ENCODE results near the gene ASB18. TPM values are rescaled to one million over a fixed set of nuclear protein-coding genes. Genes with fewer than 3 reads are reported as not detected.

ASB18 gene
- total and polyA plus RNA-seq, 2 experiments from 2014 or later, result not detected

DNA sequence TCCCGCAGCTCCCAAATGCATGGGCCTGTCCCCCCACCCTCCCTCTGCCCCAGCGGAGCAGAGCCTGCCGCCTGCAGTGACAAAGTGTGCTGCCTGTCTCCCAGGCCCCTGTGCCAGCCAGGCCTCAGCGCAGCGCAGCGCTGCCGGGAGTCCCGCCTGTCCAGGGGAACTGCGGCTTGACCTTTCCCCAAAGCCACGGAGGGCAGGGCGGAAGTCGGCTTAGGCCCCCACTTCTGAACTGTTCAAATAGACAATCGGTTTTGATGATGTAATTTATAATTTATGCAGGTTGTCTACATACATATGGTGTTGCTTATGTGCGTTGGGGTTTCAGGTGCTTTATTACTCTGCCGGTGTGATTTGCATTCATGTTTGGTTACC lies 103.1 kb downstream of the ASB18 start:
- no peaks in the 10 kb centered on the region for H3K79me2 ChIP-seq
- H3K4me1 ChIP-seq (ENCODE audit: insufficient read depth), result peaks cover 14% of the 10 kb centered on the region
- 58% methylated on average over 12 of the region's 15 CpGs for WGBS (ENCODE audit: low lambda C conversion rate, missing lambda C conversion rate)
- H3K4me3 ChIP-seq, result no peak overlapping the region
- no peak overlapping the region for H3K27ac ChIP-seq
- peaks cover 100% of the 10 kb centered on the region for H3K27me3 ChIP-seq
- H3K4me2 ChIP-seq, result no peak overlapping the region
- H2AFZ ChIP-seq, result no peak overlapping the region
- H3K9me3 ChIP-seq (ENCODE audit: low read depth), result no peaks in the 10 kb centered on the region
- no peaks in the 10 kb centered on the region for H3K9me2 ChIP-seq (replicated peaks; ENCODE audit: insufficient read depth)
- H3K36me3 ChIP-seq (replicated peaks; ENCODE audit: insufficient read depth, low read depth), result no peaks in the 10 kb centered on the region
- no peak for TF ChIP-seq EZH2 (IDR thresholded peaks at IDR 0.05; ENCODE audit: borderline replicate concordance)
- TF ChIP-seq, protein P1, sequence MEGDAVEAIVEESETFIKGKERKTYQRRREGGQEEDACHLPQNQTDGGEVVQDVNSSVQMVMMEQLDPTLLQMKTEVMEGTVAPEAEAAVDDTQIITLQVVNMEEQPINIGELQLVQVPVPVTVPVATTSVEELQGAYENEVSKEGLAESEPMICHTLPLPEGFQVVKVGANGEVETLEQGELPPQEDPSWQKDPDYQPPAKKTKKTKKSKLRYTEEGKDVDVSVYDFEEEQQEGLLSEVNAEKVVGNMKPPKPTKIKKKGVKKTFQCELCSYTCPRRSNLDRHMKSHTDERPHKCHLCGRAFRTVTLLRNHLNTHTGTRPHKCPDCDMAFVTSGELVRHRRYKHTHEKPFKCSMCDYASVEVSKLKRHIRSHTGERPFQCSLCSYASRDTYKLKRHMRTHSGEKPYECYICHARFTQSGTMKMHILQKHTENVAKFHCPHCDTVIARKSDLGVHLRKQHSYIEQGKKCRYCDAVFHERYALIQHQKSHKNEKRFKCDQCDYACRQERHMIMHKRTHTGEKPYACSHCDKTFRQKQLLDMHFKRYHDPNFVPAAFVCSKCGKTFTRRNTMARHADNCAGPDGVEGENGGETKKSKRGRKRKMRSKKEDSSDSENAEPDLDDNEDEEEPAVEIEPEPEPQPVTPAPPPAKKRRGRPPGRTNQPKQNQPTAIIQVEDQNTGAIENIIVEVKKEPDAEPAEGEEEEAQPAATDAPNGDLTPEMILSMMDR (IDR thresholded peaks at IDR 0.05; ENCODE audit: poor library complexity), result no peak
- no peak for TF ChIP-seq EZH2phosphoT487 (IDR thresholded peaks at IDR 0.05; ENCODE audit: low read depth, severe bottlenecking, unreplicated experiment)
- DNase-seq (ENCODE audit: low spot score), result no peak
- H4K20me1 ChIP-seq (ENCODE audit: insufficient read depth, poor library complexity, severe bottlenecking), result no peaks in the 10 kb centered on the region

DNA sequence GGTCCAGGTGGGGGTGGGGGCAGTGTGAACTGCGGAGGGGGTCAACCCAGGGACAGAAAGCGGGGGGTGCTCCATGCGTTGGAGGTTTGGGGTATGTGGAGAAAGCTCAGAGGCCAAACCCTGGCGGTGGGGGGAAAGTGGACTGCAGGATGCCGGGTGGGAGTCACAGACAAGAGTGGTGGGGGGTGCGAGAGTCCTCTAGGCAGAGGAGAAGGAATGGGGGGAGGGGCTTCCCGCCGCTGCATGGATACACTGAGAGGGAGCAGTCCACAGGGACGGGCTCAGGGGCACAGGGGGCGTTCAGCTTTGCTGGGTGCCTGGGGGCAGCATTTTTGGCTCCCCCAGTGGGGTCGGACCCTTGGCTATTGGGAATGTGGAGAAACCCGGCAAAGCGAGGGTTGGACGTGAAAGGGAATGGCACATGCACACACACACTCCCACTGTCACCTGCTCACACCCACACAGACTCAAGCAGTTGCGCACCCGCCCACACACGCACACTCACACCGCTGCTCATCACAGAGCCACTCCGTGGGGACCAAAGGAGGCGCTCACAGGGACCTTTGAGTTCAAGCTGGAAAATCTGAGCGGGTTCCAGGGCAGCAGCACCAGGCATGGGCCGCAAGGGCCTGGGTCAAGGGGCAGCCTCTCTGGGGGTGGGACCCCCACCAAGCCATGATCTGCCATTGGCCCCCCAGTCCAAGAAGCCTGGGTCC lies 103.7 kb downstream of the ASB18 start:
- Histone ChIP-seq H3K4me2 (no peak overlapping the region), H3K9me2 (replicated peaks; ENCODE audit: insufficient read depth) (no peaks in the 10 kb centered on the region), H2AFZ (no peak overlapping the region), H3K79me2 (no peaks in the 10 kb centered on the region), H3K27me3 (peaks cover 94% of the 10 kb centered on the region), H3K9me3 (ENCODE audit: low read depth) (no peaks in the 10 kb centered on the region), H3K4me3 (no peak overlapping the region), H3K4me1 (ENCODE audit: insufficient read depth) (peaks cover 13% of the 10 kb centered on the region), H4K20me1 (ENCODE audit: insufficient read depth, poor library complexity, severe bottlenecking) (no peaks in the 10 kb centered on the region), H3K27ac (no peak overlapping the region), H3K36me3 (replicated peaks; ENCODE audit: insufficient read depth, low read depth) (no peaks in the 10 kb centered on the region)
- DNase-seq (ENCODE audit: low spot score), result no peak
- TF ChIP-seq, protein P1 (IDR thresholded peaks at IDR 0.05; ENCODE audit: poor library complexity), result no peak
- TF ChIP-seq EZH2phosphoT487 (IDR thresholded peaks at IDR 0.05; ENCODE audit: low read depth, severe bottlenecking, unreplicated experiment) (no peak), EZH2 (IDR thresholded peaks at IDR 0.05; ENCODE audit: borderline replicate concordance) (no peak)
- 52% methylated on average over 12 of the region's 22 CpGs for WGBS (ENCODE audit: low lambda C conversion rate, missing lambda C conversion rate)

DNA sequence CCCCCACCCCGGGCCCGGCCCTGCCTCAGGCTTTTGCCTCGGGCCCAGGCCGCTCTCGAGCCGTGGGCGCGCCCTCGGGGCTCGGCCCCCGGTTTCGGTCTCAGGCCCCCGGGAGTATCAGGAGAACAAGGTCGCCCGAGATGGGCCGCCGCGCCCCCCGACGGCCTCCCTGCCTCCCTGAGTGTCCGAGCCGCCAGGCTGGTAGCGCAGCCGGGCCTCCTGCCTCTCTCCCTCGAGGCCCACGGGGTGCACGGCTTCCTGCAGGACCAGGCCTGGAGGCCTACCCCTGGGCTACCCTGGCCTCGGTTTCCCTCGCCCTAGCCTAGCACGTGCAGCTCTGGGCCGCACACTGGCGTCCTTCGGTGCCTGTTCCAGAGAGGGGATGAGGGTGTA lies 104.4 kb downstream of the ASB18 start:
- no peak overlapping the region for H3K27ac ChIP-seq
- 9% methylated on average over 19 of the region's 33 CpGs for WGBS (ENCODE audit: low lambda C conversion rate, missing lambda C conversion rate)
- H3K36me3 ChIP-seq (replicated peaks; ENCODE audit: insufficient read depth, low read depth), result no peaks in the 10 kb centered on the region
- peak overlapping the region; percentile 41 for H3K4me2 ChIP-seq
- no peak overlapping the region for H3K4me3 ChIP-seq
- peaks cover 87% of the 10 kb centered on the region for H3K27me3 ChIP-seq
- H3K9me2 ChIP-seq (replicated peaks; ENCODE audit: insufficient read depth), result no peaks in the 10 kb centered on the region
- H3K4me1 ChIP-seq (ENCODE audit: insufficient read depth), result peaks cover 11% of the 10 kb centered on the region
- no peak for DNase-seq (ENCODE audit: low spot score)
- H2AFZ ChIP-seq, result no peak overlapping the region
- no peaks in the 10 kb centered on the region for H3K9me3 ChIP-seq (ENCODE audit: low read depth)
- H3K79me2 ChIP-seq, result no peaks in the 10 kb centered on the region
- TF ChIP-seq, protein P1 (IDR thresholded peaks at IDR 0.05; ENCODE audit: poor library complexity), result no peak
- TF ChIP-seq EZH2phosphoT487 (IDR thresholded peaks at IDR 0.05; ENCODE audit: low read depth, severe bottlenecking, unreplicated experiment) (no peak), EZH2 (IDR thresholded peaks at IDR 0.05; ENCODE audit: borderline replicate concordance) (peak; percentile 82)
- no peaks in the 10 kb centered on the region for H4K20me1 ChIP-seq (ENCODE audit: insufficient read depth, poor library complexity, severe bottlenecking)
